IMR-90 (cell line): ENCODE results near the gene CA4. TPM values are rescaled to one million over a fixed set of nuclear protein-coding genes. Genes with fewer than 3 reads are reported as not detected.

ENCODE experiments used
- ATAC-seq: fragments of 200-7000 bp; cut with Tn5 transposase; 2 replicates; pipeline ENCODE4 v1.9.1; 2020; ENCODE audit warnings: low read depth, mild to moderate bottlenecking, moderate library complexity
- BruUV-seq: library from RNA; stranded (reverse); fragments of 400-500 nt; replicated peaks from 2 replicates; lab custom pipeline; 2021; lab: Mats Ljungman, UMichigan
- CTCF ChIA-PET: fragments of 300-600 bp; formaldehyde crosslinking; extraction: SDS; loops from one replicate; lab custom pipeline; 2021; ENCODE audit warnings: antibody characterized with exemption; lab: Yijun Ruan, JAX
- POLR2A ChIA-PET: fragments of 300-600 bp; sonication (Branson Sonifier 250); formaldehyde crosslinking; loops from one replicate; lab custom pipeline; 2022; ENCODE audit warnings: antibody characterized with exemption; ENCODE audit not compliant: unreplicated experiment; lab: Charles Lee
- DNase-seq: peaks from one replicate; pipeline ENCODE4 v3.0.0; 2013
- H2AFZ ChIP-seq: replicated peaks from 2 replicates; pipeline ENCODE3; 2013; ENCODE audit warnings: low read length, mild to moderate bottlenecking; ENCODE audit not compliant: poor library complexity
- H2AK5ac ChIP-seq: 2 replicates; pipeline ENCODE4 v1.6.1; 2013; ENCODE audit warnings: low read depth, low read length, inconsistent platforms
- H2AK9ac ChIP-seq: replicated peaks from 2 replicates; pipeline ENCODE3; 2013; ENCODE audit warnings: mild to moderate bottlenecking, low read depth, low read length, moderate library complexity; ENCODE audit not compliant: poor library complexity
- H2BK120ac ChIP-seq: 2 replicates; pipeline ENCODE4 v1.6.1; 2013; ENCODE audit warnings: low read depth, low read length, inconsistent platforms
- H2BK15ac ChIP-seq: 3 replicates; pipeline ENCODE4 v1.6.1; 2013; ENCODE audit warnings: low read depth, low read length, inconsistent platforms
- H2BK20ac ChIP-seq: 2 replicates; pipeline ENCODE4 v1.6.1; 2013; ENCODE audit warnings: low read depth, mild to moderate bottlenecking, inconsistent platforms, low read length, moderate library complexity
- H2BK5ac ChIP-seq: 2 replicates; pipeline ENCODE4 v1.6.1; 2013; ENCODE audit warnings: mild to moderate bottlenecking, low read depth, low read length, inconsistent platforms; ENCODE audit not compliant: poor library complexity, severe bottlenecking
- H3K14ac ChIP-seq: replicated peaks from 2 replicates; pipeline ENCODE4 v1.6.1; 2013; ENCODE audit warnings: low read depth, low read length, inconsistent platforms
- H3K18ac ChIP-seq: 2 replicates; pipeline ENCODE4 v1.6.1; 2013; ENCODE audit warnings: low read depth, low read length, control low read depth
- H3K23ac ChIP-seq: 2 replicates; pipeline ENCODE4 v1.6.1; 2013; ENCODE audit warnings: low read depth, low read length, inconsistent platforms
- H3K27ac ChIP-seq: 2 replicates; pipeline ENCODE4 v1.5.1; 2013; ENCODE audit warnings: mild to moderate bottlenecking, control low read depth, low read length; ENCODE audit not compliant: insufficient read depth
- H3K27me3 ChIP-seq: 2 replicates; pipeline ENCODE4 v1.6.1; 2013; ENCODE audit warnings: low read length; ENCODE audit not compliant: control insufficient read depth, insufficient read depth
- H3K36me3 ChIP-seq: 2 replicates; pipeline ENCODE4 v1.6.1; 2013; ENCODE audit warnings: low read length, mixed read lengths; ENCODE audit not compliant: control insufficient read depth, insufficient read depth
- H3K4ac ChIP-seq: 2 replicates; pipeline ENCODE4 v1.6.1; 2013; ENCODE audit warnings: low read depth, low read length, inconsistent platforms
- H3K4me1 ChIP-seq: 2 replicates; pipeline ENCODE4 v1.6.1; 2013; ENCODE audit warnings: low read length, mixed read lengths; ENCODE audit not compliant: control insufficient read depth, insufficient read depth
- H3K4me2 ChIP-seq: 2 replicates; pipeline ENCODE4 v1.6.1; 2013; ENCODE audit warnings: low read depth, mild to moderate bottlenecking, control low read depth, low read length, moderate library complexity
- H3K4me3 ChIP-seq: 2 replicates; pipeline ENCODE4 v1.5.1; 2013; ENCODE audit warnings: low read depth, mild to moderate bottlenecking, control low read depth, low read length, moderate library complexity; ENCODE audit not compliant: insufficient read depth
- H3K56ac ChIP-seq: 2 replicates; pipeline ENCODE4 v1.6.1; 2013; ENCODE audit warnings: low read length, inconsistent platforms; ENCODE audit not compliant: insufficient read depth; ENCODE audit errors: extremely low read depth
- H3K79me1 ChIP-seq, 2 experiments: 2 replicates each; pipeline ENCODE4 v1.6.1; 2013; ENCODE audit warnings: low read length in 2 of 2, inconsistent platforms in 1 of 2, low read depth in 1 of 2
- H3K9ac ChIP-seq: 2 replicates; pipeline ENCODE4 v1.6.1; 2013; ENCODE audit warnings: low read depth, low read length, control low read depth
- H3K9me1 ChIP-seq: 2 replicates; pipeline ENCODE4 v1.6.1; 2013; ENCODE audit warnings: low read length, inconsistent platforms; ENCODE audit not compliant: insufficient read depth
- H3K9me3 ChIP-seq: 2 replicates; pipeline ENCODE4 v1.6.1; 2013; ENCODE audit warnings: low read length; ENCODE audit not compliant: control insufficient read depth, insufficient read depth
- H4K20me1 ChIP-seq: 2 replicates; pipeline ENCODE4 v1.6.1; 2013; ENCODE audit warnings: low read length, inconsistent platforms; ENCODE audit not compliant: insufficient read depth
- H4K5ac ChIP-seq: 2 replicates; pipeline ENCODE4 v1.6.1; 2013; ENCODE audit warnings: mild to moderate bottlenecking, low read depth, low read length, control low read depth
- H4K8ac ChIP-seq, 2 experiments: 2 replicates each; pipeline ENCODE4 v1.6.1; 2013; ENCODE audit warnings: low read depth in 2 of 2, low read length in 2 of 2, control low read depth in 1 of 2, inconsistent platforms in 1 of 2
- H4K91ac ChIP-seq: 2 replicates; pipeline ENCODE4 v1.6.1; 2013; ENCODE audit warnings: low read depth, low read length, inconsistent platforms; ENCODE audit not compliant: insufficient read depth
- CEBPB ChIP-seq: IDR thresholded peaks from 2 replicates; pipeline ENCODE4 v1.6.1; 2012; ENCODE audit warnings: low read depth, low read length, improper control_type of control experiment
- CHD1 ChIP-seq: IDR thresholded peaks from 2 replicates; pipeline ENCODE4 v1.6.1; 2012; ENCODE audit warnings: low read depth, low read length, improper control_type of control experiment
- MAZ ChIP-seq: IDR thresholded peaks from 2 replicates; pipeline ENCODE4 v1.6.1; 2012; ENCODE audit warnings: low read depth, mild to moderate bottlenecking, low read length, improper control_type of control experiment, moderate library complexity, borderline replicate concordance
- MXI1 ChIP-seq: IDR thresholded peaks from 2 replicates; pipeline ENCODE4 v1.6.1; 2012; ENCODE audit warnings: low read depth, mild to moderate bottlenecking, low read length, moderate library complexity, borderline replicate concordance
- RCOR1 ChIP-seq: IDR thresholded peaks from 2 replicates; pipeline ENCODE4 v1.6.1; 2012; ENCODE audit warnings: mild to moderate bottlenecking, low read length, improper control_type of control experiment; ENCODE audit not compliant: insufficient replicate concordance
- RFX5 ChIP-seq: IDR thresholded peaks from 2 replicates; pipeline ENCODE4 v1.8.0; 2012; ENCODE audit warnings: low read depth, mild to moderate bottlenecking, low read length, moderate library complexity
- USF2 ChIP-seq: fragments of 150-350 bp; IDR thresholded peaks from 2 replicates; pipeline ENCODE4 v1.6.1; 2017; ENCODE audit warnings: mild to moderate bottlenecking, antibody characterized with exemption, low read length, low read depth
- WGBS, 2 experiments: methylation state at CpG; one replicate each; pipeline versions ENCODE4 v1.1.5 to v1.1.7; 2013; ENCODE audit warnings: missing lambda C conversion rate in 2 of 2; ENCODE audit not compliant: insufficient read length in 1 of 2; ENCODE audit errors: extremely low coverage in 2 of 2; 5-methylcytosine and 5-hydroxymethylcytosine counted together
- dilution Hi-C: fragments of 300-500 bp; cut with HindIII; formaldehyde crosslinking; loops from one replicate; pipeline ENCODE4 v1.14.3; 2018; ENCODE audit warnings: low sequenced_read_pairs; ENCODE audit not compliant: unreplicated experiment
- in situ Hi-C: fragments of 300-500 bp; cut with MboI; formaldehyde crosslinking; loops from 3 replicates; pipeline ENCODE4 v1.14.3; 2019; ENCODE audit warnings: low sequenced_read_pairs, inconsistent platforms, mixed read lengths
- intact Hi-C: fragments of 100-400 bp; cut with micrococcal nuclease; formaldehyde crosslinking; loops from 2 replicates; pipeline ENCODE4 v1.10.0; 2022
- polyA plus RNA-seq, 3 experiments: library from polyadenylated mRNA; depleted of rRNA; stranded (reverse); fragments of >200 nt; gene quantifications; 2 replicates each; pipeline ENCODE4 v1.2.3, GENCODE V29; 2012; ENCODE audit warnings: low replicate concordance in 1 of 3
- total RNA-seq: library from RNA; depleted of rRNA; stranded (reverse); fragments of >200 nt; gene quantifications from 2 replicates; pipeline ENCODE4 v1.2.3, GENCODE V29; 2012

Gene CA4
- total and polyA plus RNA-seq, 2 of the 4 experiments (the other 2 are of a cell fraction): not detected

- Histone ChIP-seq H2BK5ac (no peak overlapping the region), H4K5ac (no peak overlapping the region), H4K91ac (no peak overlapping the region), H2AK5ac (no peak overlapping the region), H3K4me1 (peaks cover 5% of the 10 kb centered on the region), H2AK9ac (no peak overlapping the region), H3K27ac (no peak overlapping the region), H3K23ac (no peak overlapping the region), H3K4me2 (no peak overlapping the region), H3K14ac (no peak overlapping the region), H2AFZ (peak overlapping the region; percentile 63), H2BK120ac (no peak overlapping the region), H4K20me1 (no peaks in the 10 kb centered on the region), H3K36me3 (no peaks in the 10 kb centered on the region), H3K56ac (no peak overlapping the region), H3K79me1 (no peaks in the 10 kb centered on the region), H3K4me3 (no peak overlapping the region), H2BK15ac (no peak overlapping the region), H3K4ac (no peak overlapping the region), H3K27me3 (peaks cover 12% of the 10 kb centered on the region), H3K9me1 (peaks cover 6% of the 10 kb centered on the region), H3K18ac (no peak overlapping the region), H2BK20ac (no peak overlapping the region), H4K8ac (no peak overlapping the region), H3K9me3 (no peaks in the 10 kb centered on the region), H3K9ac (no peak overlapping the region)
- DNase-seq (no peak), ATAC-seq (no peak)
- in situ Hi-C loops: no loop called here
- TF ChIP-seq RCOR1 (no peak), MAZ (no peak), RFX5 (no peak), CEBPB (no peak), USF2 (no peak), CHD1 (no peak), MXI1 (no peak)
- ChIA-PET CTCF (no interaction called here), POLR2A (no interaction called here)
- dilution Hi-C loops: no loop called here
- no TSS peak for BruUV-seq
- intact Hi-C loops: no loop called here
- WGBS, 2 experiments: no CpG with 5 or more reads among the region's 5 CpGs
Measured at GRCh38 chr17:60165971-60166370, 16.2 kb downstream of the CA4 start.
